ENCODE data around the gene PTER.

DNA sequence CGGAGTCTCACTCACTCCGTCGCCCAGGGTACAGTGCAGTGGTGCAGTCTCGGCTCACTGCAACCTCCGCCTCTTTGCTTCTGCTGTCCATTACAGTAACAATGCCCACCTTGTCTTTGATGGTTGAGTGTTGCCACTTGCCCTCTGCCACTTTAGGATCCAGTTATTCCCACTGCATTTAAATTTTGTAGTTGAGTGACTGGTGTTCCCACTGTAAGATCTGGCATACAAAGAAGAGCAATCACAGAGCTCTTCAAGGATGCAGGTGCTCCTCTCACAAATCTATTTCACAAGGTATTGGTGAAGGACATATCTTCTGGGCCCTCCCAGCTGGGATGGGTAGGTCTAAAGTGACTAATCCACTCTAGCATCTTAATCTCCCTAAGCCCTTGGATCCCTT, 12.6 kb downstream of the PTER start:
- no peak for TF ChIP-seq POLR2A (IDR thresholded peaks at IDR 0.05)
- no peak for TF ChIP-seq POLR2AphosphoS5 (IDR thresholded peaks at IDR 0.05)
- TF ChIP-seq, protein P1, sequence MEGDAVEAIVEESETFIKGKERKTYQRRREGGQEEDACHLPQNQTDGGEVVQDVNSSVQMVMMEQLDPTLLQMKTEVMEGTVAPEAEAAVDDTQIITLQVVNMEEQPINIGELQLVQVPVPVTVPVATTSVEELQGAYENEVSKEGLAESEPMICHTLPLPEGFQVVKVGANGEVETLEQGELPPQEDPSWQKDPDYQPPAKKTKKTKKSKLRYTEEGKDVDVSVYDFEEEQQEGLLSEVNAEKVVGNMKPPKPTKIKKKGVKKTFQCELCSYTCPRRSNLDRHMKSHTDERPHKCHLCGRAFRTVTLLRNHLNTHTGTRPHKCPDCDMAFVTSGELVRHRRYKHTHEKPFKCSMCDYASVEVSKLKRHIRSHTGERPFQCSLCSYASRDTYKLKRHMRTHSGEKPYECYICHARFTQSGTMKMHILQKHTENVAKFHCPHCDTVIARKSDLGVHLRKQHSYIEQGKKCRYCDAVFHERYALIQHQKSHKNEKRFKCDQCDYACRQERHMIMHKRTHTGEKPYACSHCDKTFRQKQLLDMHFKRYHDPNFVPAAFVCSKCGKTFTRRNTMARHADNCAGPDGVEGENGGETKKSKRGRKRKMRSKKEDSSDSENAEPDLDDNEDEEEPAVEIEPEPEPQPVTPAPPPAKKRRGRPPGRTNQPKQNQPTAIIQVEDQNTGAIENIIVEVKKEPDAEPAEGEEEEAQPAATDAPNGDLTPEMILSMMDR (IDR thresholded peaks at IDR 0.05): no peak
- no peak for TF ChIP-seq EP300 (IDR thresholded peaks at IDR 0.05)
